Hepatic stellate cell (primary cell): Measurements from ENCODE around the gene C2CD2.

ENCODE experiments used
- DNase-seq: peaks from one replicate; pipeline ENCODE4 v3.0.0; 2011; ENCODE audit warnings: low spot score

C2CD2 gene

GRCh38 chr21:41865002-41865777 is 88.6 kb downstream of the C2CD2 start:
- DNase-seq: no peak

GRCh38 chr21:41864311-41865001 is 89.4 kb downstream of the C2CD2 start:
- no peak for DNase-seq

GRCh38 chr21:41863439-41863740 is 90.4 kb downstream of the C2CD2 start:
- no peak for DNase-seq

- DNase-seq: no peak
Observed at GRCh38 chr21:41861987-41862386, 91.8 kb downstream of the C2CD2 start.

GRCh38 chr21:41861255-41861654 is 92.6 kb downstream of the C2CD2 start:
- no peak for DNase-seq

GRCh38 chr21:41859297-41859980 is 94.4 kb downstream of the C2CD2 start:
- no peak for DNase-seq

GRCh38 chr21:41858466-41859296 is 95.1 kb downstream of the C2CD2 start:
- DNase-seq: no peak

- DNase-seq: no peak
Observed at GRCh38 chr21:41857771-41858300, 96.0 kb downstream of the C2CD2 start.

- DNase-seq: no peak
Observed at GRCh38 chr21:41856572-41856971, 97.2 kb downstream of the C2CD2 start.

- DNase-seq: no peak
Observed at GRCh38 chr21:41854426-41854995, 99.3 kb downstream of the C2CD2 start.

- no peak for DNase-seq
Observed at GRCh38 chr21:41852929-41853320, 100.9 kb downstream of the C2CD2 start.

GRCh38 chr21:41852151-41852928 is 101.5 kb downstream of the C2CD2 start:
- no peak for DNase-seq

- DNase-seq: no peak
Observed at GRCh38 chr21:41851090-41851790, 102.6 kb downstream of the C2CD2 start.

- DNase-seq: no peak
Observed at GRCh38 chr21:41850085-41850484, 103.7 kb downstream of the C2CD2 start.

- no peak for DNase-seq
Observed at GRCh38 chr21:41848958-41849580, 104.7 kb downstream of the C2CD2 start.

- no peak for DNase-seq
Observed at GRCh38 chr21:41848533-41848932, 105.3 kb downstream of the C2CD2 start.

- DNase-seq: peak; percentile 16
Observed at GRCh38 chr21:41847066-41847804, 106.6 kb downstream of the C2CD2 start.

GRCh38 chr21:41846536-41846935 is 107.3 kb downstream of the C2CD2 start:
- no peak for DNase-seq

GRCh38 chr21:41846033-41846317 is 107.8 kb downstream of the C2CD2 start:
- DNase-seq: no peak
